Fibroblast of lung (primary cell): ENCODE data around the gene SIK3. TPM values are rescaled to one million over a fixed set of nuclear protein-coding genes. Genes with fewer than 3 reads are reported as not detected.

Experiments
- DNase-seq, 2 donors: peaks; one replicate each; pipeline versions ENCODE4 v3.0.0 to v3.0.0-alpha.2; 2010; ENCODE audit warnings: low read depth in 2 of 2
- H2AFZ ChIP-seq: 2 replicates; pipeline ENCODE4 v1.5.1; 2012; ENCODE audit warnings: low read length, control low read depth, inconsistent platforms
- H3K27ac ChIP-seq: 2 replicates; pipeline ENCODE4 v1.5.1; 2011; ENCODE audit warnings: low read length, control low read depth; ENCODE audit not compliant: insufficient read depth
- H3K27me3 ChIP-seq: 2 replicates; pipeline ENCODE4 v1.5.1; 2011; ENCODE audit warnings: mild to moderate bottlenecking, low read length; ENCODE audit not compliant: control insufficient read depth, insufficient read depth
- H3K36me3 ChIP-seq: 2 replicates; pipeline ENCODE4 v1.5.1; 2011; ENCODE audit warnings: low read length; ENCODE audit not compliant: control insufficient read depth, insufficient read depth
- H3K4me1 ChIP-seq: 2 replicates; pipeline ENCODE4 v1.5.1; 2011; ENCODE audit warnings: low read length; ENCODE audit not compliant: control insufficient read depth, insufficient read depth; ENCODE audit errors: extremely low read depth
- H3K4me2 ChIP-seq: 2 replicates; pipeline ENCODE4 v1.5.1; 2011; ENCODE audit warnings: low read length, control low read depth; ENCODE audit not compliant: insufficient read depth; ENCODE audit errors: extremely low read depth
- H3K4me3 ChIP-seq, 4 experiments: fragments of 200-600 bp in 1 of 4; sonication (generic) in 1 of 4; replicated peaks in 1 of 4; 2 replicates each; pipeline ENCODE4 v1.5.1; 2011 to 2016; ENCODE audit warnings: low read length in 4 of 4, low read depth in 3 of 4, mild to moderate bottlenecking in 3 of 4, control low read depth in 2 of 4, inconsistent platforms in 1 of 4, mixed read lengths in 1 of 4; ENCODE audit not compliant: insufficient read depth in 1 of 4; ENCODE audit errors: control extremely low read depth in 1 of 4
- H3K79me2 ChIP-seq: 2 replicates; pipeline ENCODE4 v1.5.1; 2012; ENCODE audit warnings: mild to moderate bottlenecking, low read length, inconsistent platforms; ENCODE audit not compliant: control insufficient read depth, insufficient read depth
- H3K9ac ChIP-seq: 2 replicates; pipeline ENCODE4 v1.5.1; 2011; ENCODE audit warnings: mild to moderate bottlenecking, low read length, control low read depth; ENCODE audit not compliant: insufficient read depth
- H3K9me3 ChIP-seq: 2 replicates; pipeline ENCODE4 v1.5.1; 2012; ENCODE audit warnings: low read depth, low read length; ENCODE audit not compliant: control insufficient read depth, insufficient read depth
- H4K20me1 ChIP-seq: 2 replicates; pipeline ENCODE4 v1.5.1; 2011; ENCODE audit warnings: low read length; ENCODE audit not compliant: control insufficient read depth, insufficient read depth; ENCODE audit errors: extremely low read depth
- CTCF ChIP-seq, 2 donors: IDR thresholded peaks in 1 of 2; conservative IDR thresholded peaks in 1 of 2; 1 replicate in 1 of 2; 2 replicates in 1 of 2; pipeline ENCODE4 v1.5.1; 2011 to 2012; ENCODE audit warnings: low read length in 2 of 2, control low read depth in 1 of 2, inconsistent platforms in 1 of 2, low read depth in 1 of 2, mild to moderate bottlenecking in 1 of 2
- EZH2 ChIP-seq: IDR thresholded peaks from 2 replicates; pipeline ENCODE4 v1.5.1; 2012; ENCODE audit warnings: low read length, control low read depth, mild to moderate bottlenecking; ENCODE audit errors: missing control alignments
- polyA plus RNA-seq, 2 donors: library from polyadenylated mRNA; depleted of rRNA in 1 of 2; stranded (reverse) in 1 of 2; unstranded in 1 of 2; fragments of >200 nt; gene quantifications; 2 replicates each; pipeline ENCODE4 v1.2.1, GENCODE V29; 2011 to 2012; ENCODE audit warnings: missing spikeins in 1 of 2
- total RNA-seq: library from RNA; depleted of rRNA; stranded (reverse); fragments of >200 nt; gene quantifications from 2 replicates; pipeline ENCODE4 v1.2.1, GENCODE V29; 2014

The SIK3 gene
- total and polyA plus RNA-seq, 2 donors (not counting 1 experiment from before 2014, with no cell fraction given) = 7.1 to 22.8 TPM

GRCh38 chr11:117020287-117020686, 77.9 kb downstream of the SIK3 start:
- Histone ChIP-seq H3K79me2 (peaks cover 11% of the 10 kb centered on the region), H3K27ac (no peak overlapping the region), H3K4me2 (no peak overlapping the region), H2AFZ (no peak overlapping the region), H3K36me3 (no peaks in the 10 kb centered on the region), H4K20me1 (no peaks in the 10 kb centered on the region), H3K4me1 (peaks cover 2% of the 10 kb centered on the region), H3K27me3 (no peaks in the 10 kb centered on the region), H3K9me3 (no peaks in the 10 kb centered on the region), H3K4me3 (no peak overlapping the region), H3K9ac (no peak overlapping the region)
- no peak for TF ChIP-seq EZH2
- TF ChIP-seq CTCF (conservative IDR thresholded peaks at IDR 0.05 in 1 of 2, IDR thresholded peaks at IDR 0.05 in 1 of 2; ENCODE audit: low read depth in 1 of 2, low read length in 2 of 2) = no peak
- no peak for DNase-seq

- Histone ChIP-seq H3K9me3 (no peaks in the 10 kb centered on the region), H2AFZ (no peak overlapping the region), H3K4me3 (no peak overlapping the region), H3K4me1 (peaks cover 2% of the 10 kb centered on the region), H3K27ac (no peak overlapping the region), H3K36me3 (no peaks in the 10 kb centered on the region), H3K27me3 (no peaks in the 10 kb centered on the region), H3K79me2 (peaks cover 9% of the 10 kb centered on the region), H3K4me2 (no peak overlapping the region), H3K9ac (no peak overlapping the region), H4K20me1 (no peaks in the 10 kb centered on the region)
- no peak for DNase-seq
- TF ChIP-seq CTCF (conservative IDR thresholded peaks at IDR 0.05 in 1 of 2, IDR thresholded peaks at IDR 0.05 in 1 of 2; ENCODE audit: low read depth in 1 of 2, low read length in 2 of 2) (no peak), EZH2 (no peak)
These were observed 78.4 kb downstream of the SIK3 start for GRCh38 chr11:117019871-117020270.

GRCh38 chr11:117017456-117017855, 80.8 kb downstream of the SIK3 start:
- DNase-seq = no peak
- Histone ChIP-seq H3K79me2 (peaks cover 8% of the 10 kb centered on the region), H3K27me3 (no peaks in the 10 kb centered on the region)

More at GRCh38 chr11:117017456-117017855, 80.8 kb downstream of the SIK3 start:
- no peak overlapping the region for H3K27ac ChIP-seq
- H3K36me3 ChIP-seq = no peaks in the 10 kb centered on the region
- H3K4me1 ChIP-seq = peaks cover 1% of the 10 kb centered on the region
- no peak overlapping the region for H2AFZ ChIP-seq
- H3K9ac ChIP-seq = no peak overlapping the region
- H3K4me3 ChIP-seq = no peak overlapping the region
- H4K20me1 ChIP-seq = no peaks in the 10 kb centered on the region
- no peak for TF ChIP-seq EZH2
- no peak for TF ChIP-seq CTCF (conservative IDR thresholded peaks at IDR 0.05 in 1 of 2, IDR thresholded peaks at IDR 0.05 in 1 of 2; ENCODE audit: low read depth in 1 of 2, low read length in 2 of 2)
- no peak overlapping the region for H3K4me2 ChIP-seq
- H3K9me3 ChIP-seq = no peaks in the 10 kb centered on the region
